IPS-NIHi7 (cell line): ENCODE results near the gene IGFBP5.

Experiments used
- DNase-seq: peaks from one replicate; pipeline ENCODE4 v3.0.0; 2012; ENCODE audit warnings: mixed read lengths; ENCODE audit errors: extremely low spot score

The IGFBP5 gene, protein sequence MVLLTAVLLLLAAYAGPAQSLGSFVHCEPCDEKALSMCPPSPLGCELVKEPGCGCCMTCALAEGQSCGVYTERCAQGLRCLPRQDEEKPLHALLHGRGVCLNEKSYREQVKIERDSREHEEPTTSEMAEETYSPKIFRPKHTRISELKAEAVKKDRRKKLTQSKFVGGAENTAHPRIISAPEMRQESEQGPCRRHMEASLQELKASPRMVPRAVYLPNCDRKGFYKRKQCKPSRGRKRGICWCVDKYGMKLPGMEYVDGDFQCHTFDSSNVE

DNA sequence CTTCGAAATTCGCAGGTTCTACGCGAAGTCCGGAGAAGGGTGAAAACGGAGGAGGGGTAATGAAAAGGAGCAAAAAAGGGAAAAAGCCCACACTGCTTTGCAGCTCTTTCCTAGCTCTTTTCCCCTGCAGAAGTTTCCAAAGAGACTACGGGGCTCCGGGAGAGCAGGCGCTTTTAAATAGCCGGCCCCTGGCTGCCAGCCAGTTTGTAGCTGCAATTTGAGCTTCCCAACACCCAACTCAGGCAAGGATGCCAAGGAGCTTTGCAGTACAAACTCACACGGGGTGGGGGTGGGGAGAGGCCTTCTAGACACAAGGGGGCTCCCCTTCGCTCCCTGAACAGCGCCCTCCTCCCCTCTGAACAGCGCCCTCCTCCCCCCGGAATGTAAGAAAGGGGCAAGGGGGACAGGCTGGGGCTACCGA is at the start of gene IGFBP5:
IGFBP5 (minus strand) TSS at position 149 of the 421 bp plus-strand sequence. CDS start 774 bp downstream, outside the sequence.
- peak; percentile 54 for DNase-seq

DNA sequence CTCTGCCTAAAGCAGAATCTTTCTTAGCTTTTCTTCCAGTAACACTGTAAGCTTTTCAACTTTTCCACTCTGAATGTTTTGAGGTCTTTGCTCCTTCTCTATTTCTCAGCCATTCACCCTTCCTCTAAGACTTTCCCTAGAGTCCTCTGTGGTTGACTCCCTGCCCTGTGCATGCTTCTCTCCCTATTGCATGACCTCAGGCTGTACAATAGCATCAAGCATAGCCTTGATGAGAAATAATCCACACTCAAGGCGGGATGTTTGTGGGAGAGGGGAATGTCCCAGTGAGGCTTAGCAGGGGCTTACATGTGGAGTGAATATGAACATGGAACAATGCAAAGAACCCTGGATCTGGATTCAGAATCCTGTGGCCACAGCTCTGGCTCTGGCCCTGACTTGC is 48.4 kb upstream of the IGFBP5 start:
- DNase-seq: no peak

DNA sequence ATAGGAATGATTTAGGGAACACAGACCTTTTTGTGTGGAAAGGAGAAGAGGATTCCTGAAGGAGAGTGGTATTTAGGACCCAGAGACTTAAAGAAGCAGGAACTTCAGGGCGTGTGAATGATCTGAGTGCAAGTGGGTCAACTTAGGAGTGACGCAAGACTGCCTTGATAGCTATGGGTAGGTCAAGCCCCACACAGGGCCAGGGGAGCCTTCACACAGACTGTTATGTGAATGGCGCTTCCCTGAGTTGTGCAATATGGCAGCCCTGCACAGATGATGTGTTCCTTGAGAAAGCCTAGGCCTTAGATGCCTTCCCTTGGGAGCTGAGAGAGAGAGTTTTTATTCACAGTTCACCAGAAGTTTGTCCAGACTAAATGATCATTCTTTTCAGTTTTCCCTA is 47.1 kb upstream of the IGFBP5 start:
- DNase-seq: no peak

DNA sequence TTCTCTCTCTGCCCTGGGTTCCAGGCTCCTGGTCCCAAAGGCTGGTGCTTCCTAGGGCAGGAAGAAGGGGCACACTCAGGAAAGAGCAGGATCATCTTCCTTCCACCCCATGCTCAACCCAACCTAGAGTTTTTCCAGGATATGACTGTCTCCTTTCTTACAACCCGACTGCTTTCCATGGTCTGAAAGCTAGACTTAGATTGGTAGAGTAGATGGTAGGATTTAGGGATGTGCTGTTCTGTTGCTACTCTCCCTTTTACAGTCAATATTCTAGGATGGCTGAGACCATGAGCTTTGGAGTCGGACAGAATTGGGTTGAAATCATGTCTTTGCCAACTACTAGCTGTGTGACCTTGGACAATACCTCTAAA is 45.9 kb upstream of the IGFBP5 start:
- no peak for DNase-seq

DNA sequence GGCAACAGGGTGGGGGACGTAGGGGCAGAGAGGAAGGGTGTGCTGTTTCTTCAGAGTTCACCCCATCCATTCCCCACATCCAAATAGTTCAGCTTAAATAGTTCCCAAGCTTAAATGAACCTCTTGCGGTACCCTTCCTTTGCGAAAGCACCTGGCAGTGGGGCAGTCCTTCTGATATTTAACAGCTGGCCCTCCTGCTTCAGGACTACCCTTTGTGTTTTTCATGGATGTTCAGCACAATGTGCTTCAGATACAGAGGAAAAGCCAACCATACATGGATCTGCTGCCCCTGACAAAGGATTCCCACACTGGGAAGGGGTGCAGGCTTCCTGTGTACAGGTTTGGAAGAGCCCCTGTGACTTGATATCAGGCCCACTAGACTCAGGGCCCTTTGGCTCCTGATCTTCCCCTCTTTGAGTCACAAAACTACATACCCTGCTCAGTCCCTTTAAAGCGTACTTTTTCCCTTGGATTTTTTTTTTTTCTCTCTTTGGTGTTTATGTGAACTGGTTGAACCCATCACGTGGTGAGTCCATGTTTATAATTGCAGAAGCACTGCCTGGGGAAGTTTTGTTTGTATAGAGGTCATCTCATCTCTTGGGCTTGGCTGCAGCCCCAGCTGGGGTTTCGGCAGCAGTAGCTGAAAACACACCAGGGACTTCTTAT is 45.3 kb upstream of the IGFBP5 start:
- no peak for DNase-seq

DNA sequence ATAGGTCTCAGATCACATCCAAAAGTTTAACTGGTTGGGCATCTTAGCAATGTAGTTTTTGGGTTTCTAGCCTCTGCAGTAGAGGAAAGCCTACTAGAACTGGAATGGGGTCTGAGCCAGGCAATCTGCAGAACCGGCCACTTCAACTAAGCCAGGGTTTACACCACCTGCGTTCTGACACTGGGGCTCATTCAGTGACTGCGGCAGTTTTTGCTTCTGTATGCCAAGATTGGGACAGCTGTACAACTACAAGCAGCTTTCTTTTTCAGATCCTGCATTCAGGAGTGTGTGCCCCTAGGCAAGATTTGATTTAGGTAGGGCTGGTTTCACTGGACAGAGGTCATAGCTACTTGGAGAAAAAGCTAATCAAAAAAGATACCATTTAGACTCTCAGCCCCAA is 43.7 kb upstream of the IGFBP5 start:
- no peak for DNase-seq

DNA sequence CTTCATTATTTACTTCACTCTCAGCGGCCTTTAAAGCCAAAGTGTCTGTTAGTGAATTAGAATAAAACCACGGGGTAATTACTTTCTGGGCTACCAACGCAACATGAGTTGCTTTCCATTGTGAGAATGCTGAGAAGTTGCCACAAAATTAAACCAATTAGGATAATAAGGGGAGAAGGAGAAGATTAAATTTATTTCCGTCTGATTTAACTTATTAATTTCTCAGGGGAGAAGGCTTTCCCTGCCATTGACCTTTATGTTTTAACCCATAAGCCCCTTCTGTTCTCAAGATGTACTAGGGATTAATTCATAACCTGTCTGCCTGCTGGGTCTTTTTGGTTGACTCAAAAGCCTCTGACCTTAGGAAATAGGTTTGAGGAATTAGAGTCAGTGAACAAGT is 42.3 kb upstream of the IGFBP5 start:
- no peak for DNase-seq

DNA sequence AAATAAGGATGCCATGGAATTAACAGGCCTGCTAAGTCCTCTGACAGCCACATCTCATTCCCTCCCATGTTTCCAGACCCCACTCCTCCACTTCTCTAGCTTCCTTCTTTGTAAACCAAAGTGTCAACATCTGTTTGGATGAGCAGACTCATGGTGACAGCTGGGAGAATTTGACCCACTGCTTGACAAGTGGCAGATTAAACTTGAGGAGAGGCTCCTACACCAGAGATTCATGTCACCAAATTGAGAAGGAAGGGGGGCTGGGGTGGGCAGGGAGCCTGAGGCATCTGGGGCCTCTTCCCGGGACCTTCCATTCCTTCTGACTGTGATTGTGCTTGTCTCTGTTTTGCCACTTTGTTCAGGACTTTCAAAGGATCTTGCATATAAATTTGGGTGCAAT is 41.0 kb upstream of the IGFBP5 start:
- DNase-seq: no peak

DNA sequence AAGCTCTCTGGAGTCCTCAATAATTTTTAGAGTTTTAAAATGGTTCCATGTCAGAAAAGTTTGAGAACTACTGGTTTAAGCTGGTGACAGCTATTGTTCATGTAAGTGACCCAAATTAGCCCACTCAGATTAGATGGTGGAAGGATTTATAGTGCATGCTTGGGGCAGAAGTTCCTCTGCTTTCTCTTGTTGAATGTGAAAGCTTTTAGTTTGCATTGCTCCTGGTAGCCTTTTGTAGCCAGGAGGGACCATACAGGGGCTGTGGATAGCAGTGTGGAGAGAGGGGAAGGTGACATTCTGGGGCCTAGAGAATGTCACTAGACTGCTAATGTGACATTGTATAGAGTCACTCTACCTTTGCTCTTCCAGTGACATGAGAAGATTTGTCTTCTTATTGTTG is 40.3 kb upstream of the IGFBP5 start:
- DNase-seq: no peak

DNA sequence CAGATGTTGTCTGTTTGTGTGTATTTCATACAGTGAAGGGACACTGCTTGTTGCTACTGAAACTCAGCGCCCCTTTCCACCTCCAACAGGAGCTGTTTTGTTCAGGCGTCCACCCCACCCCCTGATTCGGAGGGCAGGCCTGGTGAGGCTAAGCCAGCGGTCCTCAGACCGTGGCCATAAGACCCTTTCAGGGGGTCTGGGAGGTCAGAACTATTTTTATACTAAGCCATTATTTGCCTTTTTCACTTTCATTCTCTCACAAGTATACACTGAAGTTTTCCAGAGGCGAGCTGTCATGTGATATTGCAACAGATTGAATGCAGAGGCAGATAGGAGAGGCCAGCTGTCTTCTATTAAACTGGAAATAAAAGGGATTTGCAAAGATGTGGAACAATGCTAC is 39.7 kb upstream of the IGFBP5 start:
- no peak for DNase-seq

DNA sequence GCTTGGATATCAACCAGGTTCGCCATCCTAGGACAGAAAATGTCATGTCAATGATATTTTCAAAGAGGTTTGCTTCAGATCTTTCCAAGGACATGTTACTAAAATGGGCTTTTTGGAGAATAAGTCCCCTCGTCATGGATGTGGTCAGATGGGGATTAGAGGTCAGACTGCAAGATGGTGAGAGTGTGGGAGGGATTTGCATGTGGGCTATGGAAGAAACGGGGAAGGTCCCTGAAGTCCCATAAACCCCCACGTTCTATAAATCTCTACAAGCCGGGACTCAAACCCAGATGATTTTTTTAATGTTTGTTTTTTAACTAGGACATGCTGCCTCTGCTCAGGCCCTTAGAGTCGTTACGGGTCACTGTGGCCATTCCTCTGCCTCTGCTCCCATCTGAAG is 37.7 kb upstream of the IGFBP5 start:
- no peak for DNase-seq

DNA sequence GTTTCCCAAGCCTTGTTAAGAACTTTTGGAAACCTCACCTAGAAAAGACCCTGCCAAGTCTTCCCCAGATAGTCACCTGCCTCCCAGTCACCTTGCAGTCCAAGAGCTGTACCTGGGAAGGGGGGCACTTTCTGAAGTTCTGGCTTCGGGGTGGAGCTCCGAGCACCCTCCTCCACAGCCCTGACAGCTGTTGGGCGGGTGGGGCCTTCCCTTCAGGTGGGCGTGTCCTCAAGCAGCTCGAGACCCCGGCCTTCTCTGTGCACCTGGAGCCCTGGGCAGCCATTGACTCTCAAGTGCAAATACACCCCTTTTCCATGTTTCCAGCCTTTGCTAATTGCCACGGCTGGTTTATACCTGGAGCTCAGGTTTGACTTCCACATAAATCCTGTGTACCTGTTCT is 37.0 kb upstream of the IGFBP5 start:
- no peak for DNase-seq

DNA sequence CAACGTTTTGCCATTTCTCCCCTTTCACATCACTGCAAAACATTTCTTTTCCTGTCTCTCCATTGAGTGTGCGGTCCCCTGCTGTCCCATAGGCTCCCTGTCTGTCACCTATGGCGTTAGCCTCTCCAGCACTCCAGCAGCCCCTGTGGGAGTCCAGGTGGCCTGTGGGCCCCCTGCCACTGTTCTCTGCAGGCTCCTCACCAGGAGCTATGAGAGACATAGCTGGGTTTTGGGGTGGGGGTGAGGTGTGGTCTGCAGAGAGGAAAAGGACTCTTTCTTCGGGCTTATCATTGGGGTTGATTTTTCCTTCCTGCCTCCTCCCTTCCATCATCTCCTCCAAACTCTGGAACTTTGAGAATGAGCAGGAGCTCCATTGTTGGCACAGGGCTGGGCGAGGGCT is 36.1 kb upstream of the IGFBP5 start:
- no peak for DNase-seq

DNA sequence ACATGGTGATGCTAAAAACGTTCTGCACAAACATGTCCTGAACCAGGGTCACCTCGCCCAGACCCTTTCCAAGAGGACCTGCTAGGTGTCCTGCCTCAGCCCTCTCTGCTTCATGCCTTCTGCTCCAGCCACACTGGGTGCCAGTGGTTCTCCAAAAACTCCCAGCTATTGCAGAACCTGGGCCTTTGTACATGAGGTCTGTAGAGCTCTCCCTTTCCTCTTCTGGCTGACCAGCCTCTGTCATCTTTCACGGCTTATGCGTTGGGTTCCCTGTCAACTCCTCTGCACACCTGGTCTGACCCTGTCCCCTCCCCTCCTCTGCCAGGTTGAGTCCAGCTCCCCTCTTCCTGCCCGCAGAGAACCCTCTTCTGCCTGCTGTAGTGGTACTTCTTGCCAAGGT is 35.5 kb upstream of the IGFBP5 start:
- no peak for DNase-seq

DNA sequence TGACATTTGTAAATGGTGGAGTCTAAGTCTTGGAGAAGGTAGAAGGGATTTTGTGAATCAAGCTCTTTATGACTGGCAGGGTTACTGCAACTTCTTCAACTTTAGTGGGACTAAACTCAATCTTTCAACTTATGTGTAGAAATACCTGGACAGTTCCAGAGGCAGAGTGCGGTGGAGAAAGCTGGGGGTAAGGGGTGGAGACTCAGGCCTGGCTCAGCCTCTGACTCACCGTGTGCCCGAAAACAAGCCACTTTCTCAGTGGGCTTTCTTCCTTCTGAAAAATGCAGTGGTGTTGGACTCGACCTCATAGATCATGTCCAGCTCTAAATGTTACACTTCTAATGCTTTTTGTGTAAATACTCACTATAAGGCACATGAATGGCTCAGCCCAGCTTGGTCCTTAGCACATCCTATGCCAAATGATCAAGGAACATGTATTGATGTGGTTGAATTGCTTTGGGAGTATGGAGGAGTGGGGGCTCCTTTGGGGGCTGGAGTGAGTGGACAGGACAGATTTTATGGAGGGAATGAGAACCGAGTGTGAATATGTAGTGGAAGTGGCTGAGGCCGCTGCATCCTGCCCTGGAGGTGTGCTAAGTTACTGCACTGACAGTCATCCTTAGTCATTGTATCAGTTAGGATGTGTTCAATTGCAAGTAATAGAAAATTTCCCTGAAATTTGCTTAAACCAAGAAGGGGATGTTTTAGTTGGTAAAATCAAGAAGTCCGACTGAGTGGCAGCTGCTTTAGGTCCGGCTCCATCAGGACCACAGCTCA is 32.2 kb upstream of the IGFBP5 start:
- DNase-seq: no peak

DNA sequence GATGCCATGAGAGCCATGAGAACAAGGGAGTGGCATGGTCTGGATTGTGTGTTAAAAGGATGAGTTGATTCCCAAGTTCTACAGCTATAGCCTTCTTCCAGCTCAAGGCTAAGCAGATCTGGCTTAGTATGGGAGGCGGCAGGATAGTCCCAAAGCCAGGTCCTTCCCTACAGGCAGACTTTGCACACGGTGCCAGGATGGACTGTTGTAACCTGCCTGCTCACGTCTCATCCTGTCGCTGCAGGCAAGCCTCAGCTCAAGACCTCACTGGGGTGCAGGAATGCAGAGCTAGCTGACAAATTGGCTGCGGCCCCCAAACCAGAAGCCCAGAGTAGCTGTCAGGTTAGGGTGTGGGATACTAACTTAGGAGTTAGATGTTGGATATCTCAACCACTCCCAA is 28.8 kb upstream of the IGFBP5 start:
- no peak for DNase-seq

DNA sequence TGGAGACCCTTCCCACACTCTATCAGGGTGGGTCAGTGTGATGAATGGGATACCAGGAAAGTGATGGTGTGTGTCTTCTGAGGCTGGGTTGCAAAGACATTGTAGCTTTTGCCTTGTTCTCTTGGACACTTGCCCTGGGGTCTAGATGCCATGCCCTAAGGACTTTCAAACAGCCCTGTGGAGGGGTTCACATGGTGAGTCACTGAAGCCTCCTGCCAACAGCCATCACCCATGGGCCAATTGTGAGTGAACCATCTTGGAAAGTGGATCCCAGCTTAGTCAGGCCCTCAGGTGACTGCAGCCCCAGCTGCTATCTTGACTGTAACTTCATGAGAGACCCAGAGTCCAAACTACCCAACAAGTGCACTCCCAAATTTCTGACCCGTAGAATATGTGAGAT is 25.8 kb upstream of the IGFBP5 start:
- DNase-seq: no peak

DNA sequence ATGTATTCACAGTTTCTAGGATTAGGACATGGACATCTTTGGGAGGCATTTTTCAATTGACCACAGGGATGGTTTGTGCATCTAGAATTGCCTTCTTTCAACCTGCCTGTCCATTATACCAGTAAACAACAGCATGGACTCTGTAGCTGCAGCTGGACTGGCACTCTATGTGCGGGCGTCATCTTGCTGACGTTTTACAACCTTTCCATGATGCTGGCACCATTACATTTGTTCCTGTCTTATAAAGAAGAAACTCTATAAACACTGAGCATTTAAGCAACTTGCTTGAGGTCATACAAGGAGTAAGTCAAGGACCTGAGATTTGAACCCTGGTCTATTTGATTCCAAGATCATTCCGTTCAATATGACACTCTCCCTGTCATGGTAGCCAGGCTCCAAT is 25.4 kb upstream of the IGFBP5 start:
- no peak for DNase-seq

DNA sequence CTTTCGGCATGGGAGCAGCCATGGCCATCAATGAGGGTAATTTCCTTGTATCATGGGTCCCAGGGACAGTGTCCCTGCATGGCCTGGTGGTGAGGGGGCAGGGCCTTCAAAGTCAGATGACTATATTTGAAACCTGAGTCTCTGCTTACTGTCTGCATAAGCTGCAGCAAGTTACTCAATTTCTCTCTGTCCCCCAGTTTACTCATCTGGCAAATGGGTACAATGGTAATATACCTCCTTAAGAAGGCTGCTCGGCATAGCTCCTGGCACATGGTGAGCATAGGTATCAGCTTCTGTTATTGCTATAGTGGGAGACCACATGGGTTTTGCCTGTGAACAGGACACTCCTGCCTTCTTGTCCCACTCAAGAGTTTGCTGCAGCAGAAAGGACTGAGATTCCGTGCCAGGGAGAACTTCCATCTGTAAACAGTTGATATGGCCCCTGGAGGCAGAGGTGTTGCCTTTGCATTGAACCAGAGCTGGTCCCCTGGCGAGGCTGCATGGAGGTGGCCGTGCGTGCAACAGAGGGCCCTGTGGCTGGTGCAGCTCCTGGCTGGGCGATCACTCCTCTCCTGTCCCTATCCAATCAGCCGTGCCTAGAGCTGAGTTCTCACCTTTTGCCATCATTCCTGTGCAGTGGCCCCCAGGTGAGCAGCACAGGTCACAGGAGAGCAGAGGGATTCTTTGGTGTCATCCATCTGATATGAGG is 22.7 kb upstream of the IGFBP5 start:
- DNase-seq: no peak

DNA sequence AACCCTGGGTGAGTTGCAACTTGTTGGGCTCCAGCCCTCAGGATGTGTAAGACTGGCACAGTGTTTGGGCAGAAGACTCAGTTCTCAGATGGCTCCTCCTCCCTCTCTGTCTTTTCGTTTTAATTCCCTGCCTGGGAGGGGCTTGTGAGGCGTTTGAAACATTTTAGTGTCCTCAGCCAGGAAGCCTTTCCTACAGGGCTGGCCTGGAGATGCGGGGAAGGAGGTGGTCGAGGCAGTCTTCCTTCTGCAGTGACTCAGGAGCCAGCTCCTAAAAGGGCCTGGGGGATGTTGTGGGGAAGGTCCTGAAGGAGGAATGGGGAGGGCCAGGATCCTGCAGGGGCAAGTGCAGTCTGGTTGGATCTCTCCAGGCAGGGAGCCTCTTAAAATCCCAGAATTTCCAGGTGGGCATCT is 22.1 kb upstream of the IGFBP5 start:
- DNase-seq: peak; percentile 38

DNA sequence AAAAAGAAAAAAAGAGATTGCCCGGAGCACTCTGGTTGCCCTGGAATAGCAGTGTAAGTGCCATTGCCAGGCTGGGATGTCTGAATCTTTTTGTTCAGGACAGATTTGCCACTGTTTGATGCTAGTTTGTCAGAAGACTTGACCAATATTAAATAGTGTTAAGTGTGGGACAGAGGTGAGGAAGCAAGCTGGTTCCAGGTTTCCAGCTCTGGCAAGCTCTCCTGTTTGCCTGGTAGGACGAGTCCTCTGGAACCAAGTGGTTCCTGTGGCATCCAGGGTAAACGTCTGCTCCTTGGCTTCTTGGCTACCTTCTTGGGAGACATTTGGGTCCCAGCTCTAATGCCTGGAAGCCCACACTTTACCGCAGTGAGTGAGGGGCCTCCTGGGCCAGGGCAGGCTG is 20.8 kb upstream of the IGFBP5 start:
- DNase-seq: no peak

DNA sequence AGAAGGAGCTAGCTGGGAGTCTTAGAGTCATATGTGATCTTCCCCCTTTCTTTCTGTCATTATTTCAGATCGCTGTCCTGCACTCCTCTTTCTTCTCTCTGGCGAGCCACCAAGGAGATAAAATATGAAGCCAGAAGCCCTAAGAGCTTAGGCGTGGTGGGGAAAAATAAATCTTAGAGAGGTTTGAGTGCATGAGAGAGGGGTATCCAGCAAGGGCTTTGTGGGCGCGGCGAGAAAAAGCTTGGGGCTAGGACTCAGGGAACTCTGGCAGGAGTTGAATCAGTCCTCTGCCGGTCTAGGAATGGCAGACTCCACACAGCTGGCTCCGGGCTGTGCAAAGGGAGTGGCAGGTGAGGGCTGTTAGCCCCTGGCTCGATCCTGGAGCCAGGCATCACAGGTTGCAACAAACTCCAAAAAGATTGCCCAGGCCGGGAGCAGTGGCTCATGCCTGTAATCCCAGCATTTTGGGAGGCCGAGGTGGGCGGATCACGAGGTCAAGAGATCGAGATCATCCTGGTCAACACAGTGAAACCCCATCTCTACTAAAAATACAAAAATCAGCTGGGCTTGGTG is 20.1 kb upstream of the IGFBP5 start:
- DNase-seq: no peak
